ENCODE results near the gene RNF121.

The RNF121 gene

GRCh38 chr11:71999362-71999761 lies 70.5 kb downstream of the RNF121 start:
- DNase-seq = no peak
- Histone ChIP-seq H3K27ac (no peak overlapping the region), H3K36me3 (replicated peaks) (peaks cover 55% of the 10 kb centered on the region), H3K27me3 (replicated peaks) (no peaks in the 10 kb centered on the region), H3K4me3 (ENCODE audit: low read depth, low read length) (no peak overlapping the region)
- in situ Hi-C loops (cut with HindIII; ENCODE audit: low pct_ligation_motif_present, low sequenced_read_pairs) = no loop called here
- TF ChIP-seq CTCF (IDR thresholded peaks at IDR 0.05; ENCODE audit: low read depth, low read length, missing control alignments) = no peak

- no peak for DNase-seq
- no peak overlapping the region for H3K27ac ChIP-seq
- peaks cover 57% of the 10 kb centered on the region for H3K36me3 ChIP-seq (replicated peaks)
Measured at GRCh38 chr11:71999798-72000197, 71.0 kb downstream of the RNF121 start.

GRCh38 chr11:72000202-72000867 lies 71.5 kb downstream of the RNF121 start:
- H3K27me3 ChIP-seq (replicated peaks) = no peaks in the 10 kb centered on the region
- H3K27ac ChIP-seq = no peak overlapping the region
- peaks cover 62% of the 10 kb centered on the region for H3K36me3 ChIP-seq (replicated peaks)
- TF ChIP-seq CTCF (IDR thresholded peaks at IDR 0.05; ENCODE audit: low read depth, low read length, missing control alignments) = no peak
- in situ Hi-C loops (cut with HindIII; ENCODE audit: low pct_ligation_motif_present, low sequenced_read_pairs) = no loop called here
- no peak for DNase-seq
- H3K4me3 ChIP-seq (ENCODE audit: low read depth, low read length) = no peak overlapping the region

More at GRCh38 chr11:71999798-72000197, 71.0 kb downstream of the RNF121 start:
- H3K4me3 ChIP-seq (ENCODE audit: low read depth, low read length) = no peak overlapping the region
- H3K27me3 ChIP-seq (replicated peaks) = no peaks in the 10 kb centered on the region
- TF ChIP-seq CTCF (IDR thresholded peaks at IDR 0.05; ENCODE audit: low read depth, low read length, missing control alignments) = no peak
- in situ Hi-C loops (cut with HindIII; ENCODE audit: low pct_ligation_motif_present, low sequenced_read_pairs) = no loop called here

GRCh38 chr11:72001285-72001684 lies 72.4 kb downstream of the RNF121 start:
- peaks cover 63% of the 10 kb centered on the region for H3K36me3 ChIP-seq (replicated peaks)
- no peaks in the 10 kb centered on the region for H3K27me3 ChIP-seq (replicated peaks)
- H3K4me3 ChIP-seq (ENCODE audit: low read depth, low read length) = no peak overlapping the region
- in situ Hi-C loops (cut with HindIII; ENCODE audit: low pct_ligation_motif_present, low sequenced_read_pairs) = no loop called here
- no peak overlapping the region for H3K27ac ChIP-seq
- no peak for DNase-seq
- no peak for TF ChIP-seq CTCF (IDR thresholded peaks at IDR 0.05; ENCODE audit: low read depth, low read length, missing control alignments)

- Histone ChIP-seq H3K27ac (no peak overlapping the region), H3K4me3 (ENCODE audit: low read depth, low read length) (no peak overlapping the region), H3K27me3 (replicated peaks) (no peaks in the 10 kb centered on the region), H3K36me3 (replicated peaks) (peaks cover 65% of the 10 kb centered on the region)
- in situ Hi-C loops (cut with HindIII; ENCODE audit: low pct_ligation_motif_present, low sequenced_read_pairs) = no loop called here
- TF ChIP-seq CTCF (IDR thresholded peaks at IDR 0.05; ENCODE audit: low read depth, low read length, missing control alignments) = no peak
- peak; percentile 13 for DNase-seq
Measured at GRCh38 chr11:72001834-72002591, 73.2 kb downstream of the RNF121 start.
